ENCODE measurements around the gene STAC2.

The STAC2 gene

GRCh38 chr17:39209317-39210092, 16.2 kb downstream of the STAC2 start:
- peak; percentile 68 for DNase-seq

GRCh38 chr17:39208893-39209292, 16.9 kb downstream of the STAC2 start:
- DNase-seq, result no peak

- no peak for DNase-seq
These were observed 17.6 kb downstream of the STAC2 start for GRCh38 chr17:39208136-39208535.

GRCh38 chr17:39205112-39205526, 20.6 kb downstream of the STAC2 start:
- DNase-seq, result no peak

- no peak for DNase-seq
These were observed 21.5 kb downstream of the STAC2 start for GRCh38 chr17:39204245-39204644.

- no peak for DNase-seq
These were observed 24.7 kb downstream of the STAC2 start for GRCh38 chr17:39200957-39201510.

- DNase-seq, result peak; percentile 70
These were observed 25.5 kb downstream of the STAC2 start, which contains the start of gene RPL19 for GRCh38 chr17:39200070-39200879. RPL19 (plus strand) TSS chr17:39200283; CDS start chr17:39200345, 62 bp downstream.

- DNase-seq, result peak; percentile 79
These were observed 26.0 kb downstream of the STAC2 start for GRCh38 chr17:39199820-39200069.

- DNase-seq, result no peak
These were observed 27.6 kb downstream of the STAC2 start for GRCh38 chr17:39198186-39198566.

GRCh38 chr17:39197380-39198185, 28.2 kb downstream of the STAC2 start, which contains the start of gene CACNB1:
CACNB1 (minus strand) TSS chr17:39197669; CDS start chr17:39197495, 174 bp downstream.
- DNase-seq, result peak; percentile 68

- no peak for DNase-seq
These were observed 28.9 kb downstream of the STAC2 start for GRCh38 chr17:39196808-39197291.

GRCh38 chr17:39196241-39196807, 29.4 kb downstream of the STAC2 start:
- DNase-seq, result no peak

GRCh38 chr17:39195568-39196160, 30.1 kb downstream of the STAC2 start:
- DNase-seq, result no peak

- DNase-seq, result no peak
These were observed 30.7 kb downstream of the STAC2 start for GRCh38 chr17:39194985-39195524.

GRCh38 chr17:39194089-39194984, 31.4 kb downstream of the STAC2 start:
- DNase-seq, result no peak

GRCh38 chr17:39193346-39193745, 32.4 kb downstream of the STAC2 start:
- no peak for DNase-seq

GRCh38 chr17:39192901-39193300, 32.8 kb downstream of the STAC2 start:
- DNase-seq, result no peak

GRCh38 chr17:39191750-39192510, 33.8 kb downstream of the STAC2 start:
- no peak for DNase-seq

GRCh38 chr17:39187152-39187830, 38.5 kb downstream of the STAC2 start:
- no peak for DNase-seq

All from effector CD8-positive, alpha-beta T cell (primary cell).